ENCODE data around the gene DNAH1. TPM values are rescaled to one million over a fixed set of nuclear protein-coding genes. Genes with fewer than 3 reads are reported as not detected.

The DNAH1 gene
- total RNA-seq, 2 experiments from 2014 or later: 5.8 to 14.2 TPM

- no peaks in the 10 kb centered on the region for H3K4me1 ChIP-seq (ENCODE audit: insufficient read depth, low read length, poor library complexity, severe bottlenecking)
- H4K20me1 ChIP-seq (ENCODE audit: insufficient read depth, low read length): no peaks in the 10 kb centered on the region; the same call in 1 of the 2 replicates
- intact Hi-C loops (cut with micrococcal nuclease; ENCODE audit: unreplicated experiment): no loop called here
- no peak overlapping the region for H3K4me3 ChIP-seq (ENCODE audit: low read depth, low read length, poor library complexity, severe bottlenecking)
- no peak overlapping the region for H3K27ac ChIP-seq (ENCODE audit: low read depth, low read length, poor library complexity, severe bottlenecking)
- DNase-seq (ENCODE audit: low spot score): no peak
- H2AFZ ChIP-seq (ENCODE audit: low read length): no peak overlapping the region
- H3K79me2 ChIP-seq (ENCODE audit: insufficient read depth, low read depth, low read length): no peaks in the 10 kb centered on the region
- no peak overlapping the region for H3K4me2 ChIP-seq (ENCODE audit: low read length)
- no peaks in the 10 kb centered on the region for H3K9me2 ChIP-seq (ENCODE audit: insufficient read depth, low read length)
- no peak for TF ChIP-seq CTCF (conservative IDR thresholded peaks at IDR 0.05; ENCODE audit: low read length)
- no peak for TF ChIP-seq EZH2phosphoT487 (IDR thresholded peaks at IDR 0.05; ENCODE audit: borderline replicate concordance, low read depth, low read length)
- no peaks in the 10 kb centered on the region for H3K9me3 ChIP-seq (ENCODE audit: low read length)
- POLR2A ChIA-PET: no interaction called here
- H3K36me3 ChIP-seq (ENCODE audit: insufficient read depth, low read length): no peaks in the 10 kb centered on the region
- CTCF ChIA-PET (ENCODE audit: unreplicated experiment): no interaction called here
- BruUV-seq (replicated peaks): no TSS peak
Observed at GRCh38 chr3:52323526-52324295, 7.6 kb downstream of the DNAH1 start.

GRCh38 chr3:52324676-52325075 lies 8.6 kb downstream of the DNAH1 start:
- H3K4me3 ChIP-seq (ENCODE audit: low read depth, low read length, poor library complexity, severe bottlenecking): no peak overlapping the region
- no peak overlapping the region for H2AFZ ChIP-seq (ENCODE audit: low read length)
- H3K4me1 ChIP-seq (ENCODE audit: insufficient read depth, low read length, poor library complexity, severe bottlenecking): no peaks in the 10 kb centered on the region
- H3K9me3 ChIP-seq (ENCODE audit: low read length): no peaks in the 10 kb centered on the region
- DNase-seq (ENCODE audit: low spot score): no peak
- no peaks in the 10 kb centered on the region for H3K79me2 ChIP-seq (ENCODE audit: insufficient read depth, low read depth, low read length)
- TF ChIP-seq CTCF (conservative IDR thresholded peaks at IDR 0.05; ENCODE audit: low read length): no peak
- TF ChIP-seq EZH2phosphoT487 (IDR thresholded peaks at IDR 0.05; ENCODE audit: borderline replicate concordance, low read depth, low read length): no peak
- ChIA-PET POLR2A (no interaction called here), CTCF (ENCODE audit: unreplicated experiment) (no interaction called here)
- no peaks in the 10 kb centered on the region for H3K9me2 ChIP-seq (ENCODE audit: insufficient read depth, low read length)
- H3K4me2 ChIP-seq (ENCODE audit: low read length): no peak overlapping the region
- no TSS peak for BruUV-seq (replicated peaks)
- no peaks in the 10 kb centered on the region for H3K36me3 ChIP-seq (ENCODE audit: insufficient read depth, low read length)
- intact Hi-C loops (cut with micrococcal nuclease; ENCODE audit: unreplicated experiment): no loop called here
- no peak overlapping the region for H3K27ac ChIP-seq (ENCODE audit: low read depth, low read length, poor library complexity, severe bottlenecking)
- H4K20me1 ChIP-seq (ENCODE audit: insufficient read depth, low read length): no peaks in the 10 kb centered on the region; the same call in 1 of the 2 replicates

GRCh38 chr3:52325686-52326085 lies 9.6 kb downstream of the DNAH1 start:
- Histone ChIP-seq H3K9me2 (ENCODE audit: insufficient read depth, low read length) (no peaks in the 10 kb centered on the region), H3K4me3 (ENCODE audit: low read depth, low read length, poor library complexity, severe bottlenecking) (no peak overlapping the region), H3K79me2 (ENCODE audit: insufficient read depth, low read depth, low read length) (no peaks in the 10 kb centered on the region), H3K36me3 (ENCODE audit: insufficient read depth, low read length) (no peaks in the 10 kb centered on the region), H3K9me3 (ENCODE audit: low read length) (no peaks in the 10 kb centered on the region), H3K4me2 (ENCODE audit: low read length) (no peak overlapping the region), H3K4me1 (ENCODE audit: insufficient read depth, low read length, poor library complexity, severe bottlenecking) (no peaks in the 10 kb centered on the region), H4K20me1 (ENCODE audit: insufficient read depth, low read length) (no peaks in the 10 kb centered on the region; the same call in 1 of the 2 replicates), H3K27ac (ENCODE audit: low read depth, low read length, poor library complexity, severe bottlenecking) (no peak overlapping the region), H2AFZ (ENCODE audit: low read length) (no peak overlapping the region)
- intact Hi-C loops (cut with micrococcal nuclease; ENCODE audit: unreplicated experiment): no loop called here
- no TSS peak for BruUV-seq (replicated peaks)
- ChIA-PET POLR2A (no interaction called here), CTCF (ENCODE audit: unreplicated experiment) (no interaction called here)
- no peak for TF ChIP-seq EZH2phosphoT487 (IDR thresholded peaks at IDR 0.05; ENCODE audit: borderline replicate concordance, low read depth, low read length)
- no peak for TF ChIP-seq CTCF (conservative IDR thresholded peaks at IDR 0.05; ENCODE audit: low read length)
- no peak for DNase-seq (ENCODE audit: low spot score)
